Stimulated activated CD8-positive, alpha-beta memory T cell treated with anti-CD3 and anti-CD28 coated beads, Interleukin-2, amount 100 ng/mL, for 1 hour (primary cell): ENCODE results near the gene MYO3B.

Source experiments
- DNase-seq, 2 donors: peaks; one replicate each; pipeline ENCODE4 v3.0.0-alpha.2; 2020; ENCODE audit warnings: low read depth in 2 of 2

MYO3B gene

DNA sequence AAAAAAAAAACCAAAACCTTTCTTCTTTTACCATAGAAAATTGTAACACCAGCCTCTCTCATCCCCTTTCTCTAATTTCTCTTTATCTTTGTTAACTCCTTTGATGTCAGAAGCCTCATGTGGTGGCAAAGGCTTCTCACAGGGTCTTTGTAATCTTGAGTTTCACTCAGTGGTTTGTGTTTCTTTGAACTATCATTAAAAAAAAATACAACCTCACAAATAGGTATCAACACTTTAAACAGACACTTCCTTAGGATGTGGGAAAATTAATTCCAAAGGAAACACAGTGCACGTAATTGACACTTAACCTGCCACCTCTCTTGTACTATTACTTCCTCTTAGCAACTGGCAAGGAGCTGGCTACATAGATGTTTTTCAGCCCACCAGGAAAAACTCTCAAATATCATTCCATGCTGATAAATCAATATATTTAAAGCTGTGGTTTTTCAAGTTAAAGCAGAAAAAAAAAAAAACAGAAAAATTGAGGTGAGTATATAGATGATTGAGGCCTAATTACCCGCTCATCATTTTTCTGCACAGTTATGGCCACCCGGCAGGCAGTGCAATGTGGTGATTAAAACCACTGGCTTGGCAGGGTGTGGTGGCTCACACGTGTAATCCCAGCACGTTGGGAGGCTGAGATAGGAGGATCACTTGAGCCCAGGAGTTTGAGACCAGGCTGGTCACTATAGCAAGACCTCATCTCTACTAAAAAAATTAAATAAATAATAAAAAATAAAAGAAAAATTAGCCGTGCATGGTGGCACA lies 193.5 kb downstream of the MYO3B start:
- no peak for DNase-seq

GRCh38 chr2:170375192-170375591 lies 197.2 kb downstream of the MYO3B start:
- DNase-seq, result no peak

DNA sequence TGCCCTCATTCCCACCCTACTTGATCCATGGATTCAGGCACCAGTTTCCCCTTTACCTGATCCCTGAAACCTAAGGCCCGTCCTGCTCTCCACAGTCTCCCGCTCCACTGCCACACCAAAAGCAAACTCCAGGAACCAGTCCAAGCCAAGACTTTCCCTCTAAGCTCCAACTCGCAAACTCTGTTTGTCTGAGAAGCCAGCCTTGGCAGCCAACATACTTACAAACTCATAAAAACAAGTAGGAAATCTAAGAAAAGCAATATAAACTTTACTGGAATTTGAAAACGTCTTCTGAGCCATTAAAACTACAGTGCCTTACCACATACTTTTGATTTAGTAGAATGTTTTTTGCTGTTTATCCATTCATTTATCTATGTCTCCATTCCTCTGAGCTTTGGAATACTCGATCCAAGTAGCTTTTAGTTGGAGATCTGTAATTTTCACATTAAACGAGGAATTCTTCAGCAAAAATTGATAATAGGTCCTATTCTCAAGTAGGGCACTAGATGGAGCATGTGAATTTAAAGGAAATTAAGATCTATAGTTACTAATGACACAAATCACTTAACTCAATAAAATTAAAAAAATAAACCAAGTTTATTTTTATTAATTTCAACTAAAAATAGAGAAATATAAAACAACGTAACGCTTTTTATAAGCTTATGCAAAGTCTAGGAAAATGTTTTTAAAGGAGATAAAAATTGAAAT lies 199.7 kb downstream of the MYO3B start:
- no peak for DNase-seq

DNA sequence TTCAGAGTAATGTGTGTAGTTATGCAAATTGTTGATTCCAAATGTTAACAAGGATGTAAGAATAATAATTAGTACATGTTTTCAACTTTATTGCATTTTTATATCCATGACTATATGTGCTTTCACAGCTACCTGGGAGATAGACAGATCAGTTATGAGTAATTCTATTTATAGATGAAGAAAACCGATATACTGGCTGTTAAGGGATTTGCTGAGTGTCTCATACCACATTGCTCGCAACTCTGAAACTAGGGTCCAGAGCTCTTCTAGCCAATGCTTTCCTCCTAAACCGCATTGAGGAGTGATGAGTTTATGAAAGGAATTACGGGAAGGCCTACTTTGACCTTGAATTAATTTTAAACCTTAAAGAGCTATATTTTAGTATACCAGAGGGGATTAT lies 202.3 kb downstream of the MYO3B start:
- DNase-seq, result no peak

- DNase-seq, result no peak
Measured at GRCh38 chr2:170381678-170382077, 203.7 kb downstream of the MYO3B start.

- no peak for DNase-seq
Measured at GRCh38 chr2:170386554-170386953, 208.6 kb downstream of the MYO3B start.

DNA sequence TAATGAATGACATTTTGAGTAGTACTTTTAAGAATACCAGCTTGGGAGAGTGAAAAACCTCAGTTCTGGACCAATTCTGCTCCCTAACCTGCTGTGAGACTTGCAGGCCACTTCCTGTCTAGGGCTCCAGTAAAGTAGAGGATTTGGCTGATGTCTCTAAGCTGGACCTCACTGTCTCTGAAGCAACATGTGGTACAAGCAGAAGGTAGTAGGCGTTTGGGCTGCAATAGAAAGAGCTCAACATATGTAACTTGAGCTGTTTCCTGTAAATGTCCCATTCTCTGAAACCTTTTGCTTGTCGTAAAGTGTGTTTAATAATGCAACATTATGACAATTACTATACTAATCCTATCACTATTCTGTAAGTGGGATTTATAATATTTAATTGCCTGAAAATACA lies 213.1 kb downstream of the MYO3B start:
- DNase-seq, result no peak

GRCh38 chr2:170391697-170392096 lies 213.8 kb downstream of the MYO3B start:
- DNase-seq, result no peak

- no peak for DNase-seq
Measured at GRCh38 chr2:170393861-170394498, 216.0 kb downstream of the MYO3B start.

DNA sequence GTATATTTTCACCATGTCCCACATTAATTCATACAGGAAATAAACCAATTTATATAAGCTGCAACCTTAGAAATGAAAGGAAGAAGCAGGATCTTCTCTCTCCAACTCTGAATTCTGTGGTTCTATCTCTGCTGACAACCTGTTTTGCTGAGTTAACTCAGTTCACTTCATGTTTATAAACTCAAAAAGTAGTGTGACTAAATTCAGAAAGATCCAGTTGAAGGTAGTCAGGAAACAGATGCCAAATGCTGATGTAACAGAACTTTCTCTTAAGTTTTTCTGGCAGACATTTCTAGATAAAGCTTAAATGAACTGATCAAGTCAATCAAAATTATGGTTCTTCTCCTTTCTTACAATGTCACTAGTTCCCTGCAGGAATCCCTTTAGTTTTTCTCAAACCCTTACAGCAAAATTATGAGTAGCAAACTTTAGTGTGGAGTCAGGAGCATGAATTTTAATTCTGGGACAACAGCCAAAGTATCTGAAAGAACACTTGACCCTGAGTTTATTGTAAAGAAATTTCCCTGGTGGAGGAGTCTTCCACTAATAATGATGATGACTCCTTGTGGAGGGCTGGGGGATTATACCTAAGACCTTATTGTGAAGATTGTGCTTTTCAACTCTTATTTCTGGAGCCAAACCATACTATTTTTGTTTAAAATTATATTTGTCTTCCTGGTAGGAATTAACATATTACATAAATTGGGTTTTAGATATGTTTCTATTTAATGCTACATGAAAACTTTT lies 216.9 kb downstream of the MYO3B start:
- no peak for DNase-seq

GRCh38 chr2:170396799-170397459 lies 219.0 kb downstream of the MYO3B start:
- no peak for DNase-seq

- DNase-seq, result no peak
Measured at GRCh38 chr2:170401187-170401586, 223.2 kb downstream of the MYO3B start.

DNA sequence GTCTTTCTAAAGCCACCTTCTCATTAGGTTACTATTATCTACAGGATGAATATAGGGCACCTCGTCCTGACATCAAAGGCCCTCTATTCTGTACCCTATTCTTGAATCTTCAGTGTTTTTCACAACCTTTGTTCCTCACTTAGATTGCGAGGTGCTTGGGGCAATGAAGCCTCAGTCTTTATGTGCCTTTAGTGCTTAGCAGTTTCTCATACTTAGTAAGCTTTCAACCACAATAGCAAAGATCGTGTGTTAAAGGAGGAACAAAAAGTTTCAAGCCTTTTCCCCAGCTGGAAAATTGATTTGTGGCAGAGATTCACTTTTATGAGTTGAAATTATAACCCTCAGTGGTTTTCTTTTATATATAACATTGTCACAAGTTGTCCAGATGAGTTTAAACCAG lies 226.9 kb downstream of the MYO3B start:
- DNase-seq, result no peak

DNA sequence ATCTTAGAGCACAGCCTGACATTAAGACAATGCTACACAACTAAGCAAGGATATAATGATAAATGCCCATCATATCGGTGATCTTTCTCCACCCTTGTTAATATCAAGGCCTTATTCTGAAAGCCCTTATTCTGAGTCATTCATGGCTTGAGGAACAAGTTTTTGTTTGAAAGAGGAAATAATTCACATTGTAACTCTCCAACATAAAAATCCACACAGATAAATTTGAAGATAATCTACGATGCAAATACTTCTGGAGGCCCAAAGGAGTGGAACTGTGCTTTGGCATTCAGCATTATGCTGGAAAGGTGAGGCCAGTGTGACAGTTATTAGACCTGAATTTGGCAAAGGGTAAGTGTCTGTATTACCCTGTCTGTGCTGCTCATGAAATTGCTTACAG lies 227.4 kb downstream of the MYO3B start:
- no peak for DNase-seq

GRCh38 chr2:170408461-170409163 lies 230.7 kb downstream of the MYO3B start:
- no peak for DNase-seq

- DNase-seq, result peak; percentile 43 to 64
Measured at GRCh38 chr2:170409164-170409535, 231.2 kb downstream of the MYO3B start.

- no peak for DNase-seq
Measured at GRCh38 chr2:170411660-170412059, 233.7 kb downstream of the MYO3B start.

DNA sequence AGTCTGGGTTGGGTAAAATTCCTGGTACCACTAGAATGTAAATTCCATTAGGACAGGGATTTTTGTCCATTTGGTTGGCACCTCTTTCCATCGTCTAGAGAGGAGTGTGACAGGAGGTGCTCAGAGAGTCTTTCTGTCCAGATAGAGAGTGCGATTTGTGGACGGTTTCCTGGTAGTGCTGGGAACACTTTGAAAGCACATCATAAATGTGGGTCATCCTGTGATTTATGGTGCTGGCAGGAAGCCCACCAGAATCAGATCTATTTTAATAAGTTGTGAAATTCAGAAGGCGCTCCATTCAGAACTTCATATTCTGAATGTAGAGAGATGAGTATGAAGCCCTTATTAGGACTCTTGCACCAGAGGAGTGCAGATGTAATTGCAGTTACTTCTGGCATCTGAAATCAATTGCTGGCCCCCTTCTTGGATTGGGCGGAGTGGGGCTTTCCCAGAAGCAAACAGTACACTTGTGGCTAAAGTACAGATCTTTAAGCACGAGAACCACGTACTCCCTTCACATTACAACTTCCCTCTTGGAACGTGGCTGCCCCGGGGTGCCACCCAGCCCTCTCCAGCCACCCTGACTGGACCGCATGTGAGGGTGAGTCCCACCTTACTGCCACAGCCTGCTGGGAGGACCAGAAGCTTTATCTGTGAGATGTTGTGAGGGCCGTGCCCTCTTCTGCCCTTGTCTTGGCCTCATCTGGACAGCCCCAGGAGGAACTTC lies 243.2 kb downstream of the MYO3B start:
- no peak for DNase-seq

DNA sequence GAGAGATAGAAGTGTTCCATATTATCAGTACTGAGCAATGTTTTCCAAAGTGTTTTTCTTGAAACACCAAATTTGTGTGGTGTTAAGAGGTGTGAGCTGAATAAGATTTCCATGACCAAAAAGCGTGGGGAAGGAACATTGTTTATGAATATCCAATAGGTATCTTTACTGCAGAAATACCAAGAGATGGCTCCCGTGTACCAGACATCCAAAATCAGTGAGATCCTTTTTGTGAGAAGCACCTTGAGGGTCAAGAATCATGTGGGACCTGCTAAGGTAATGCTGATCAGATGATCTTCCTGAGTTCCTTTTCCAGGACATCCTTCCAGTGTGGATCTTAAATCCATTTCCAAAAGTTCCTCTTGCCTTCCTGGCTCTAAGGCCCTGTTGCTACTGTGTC lies 246.0 kb downstream of the MYO3B start:
- DNase-seq, result no peak

GRCh38 chr2:170425281-170425751 lies 247.4 kb downstream of the MYO3B start:
- DNase-seq, result no peak
